Smooth muscle cell (in vitro differentiated cells): ENCODE data around the gene NUCB1. TPM values are rescaled to one million over a fixed set of nuclear protein-coding genes. Genes with fewer than 3 reads are reported as not detected.
"Not testable (repeated sequence)": the region's sequence is repeated elsewhere in the genome, so short reads cannot be mapped to it uniquely, and the experiment has no call there.

Experiments used
- DNase-seq: peaks from one replicate; lab custom pipeline; 2025; ENCODE audit not compliant: unreplicated experiment; lab: John Stamatoyannopoulos, UW
- H2AFZ ChIP-seq: fragments of 200-600 bp; sonication (generic); 2 replicates; pipeline ENCODE4 v1.6.0; 2016; ENCODE audit warnings: antibody characterized with exemption, low read depth, mild to moderate bottlenecking
- H3F3A ChIP-seq: fragments of 200-600 bp; sonication (generic); 2 replicates; pipeline ENCODE4 v1.6.0; 2017; ENCODE audit warnings: antibody characterized with exemption, low read depth
- H3K27ac ChIP-seq: fragments of 200-600 bp; sonication (generic); 2 replicates; pipeline ENCODE4 v1.5.1; 2016; ENCODE audit warnings: low read depth, mild to moderate bottlenecking
- H3K27me3 ChIP-seq: fragments of 200-600 bp; sonication (generic); 2 replicates; pipeline ENCODE4 v1.6.1; 2016; ENCODE audit warnings: low read depth, mild to moderate bottlenecking
- H3K36me3 ChIP-seq: fragments of 200-600 bp; sonication (generic); 2 replicates; pipeline ENCODE4 v1.5.1; 2016; ENCODE audit warnings: low read depth
- H3K4me1 ChIP-seq: fragments of 200-600 bp; sonication (generic); 2 replicates; pipeline ENCODE4 v1.5.1; 2016; ENCODE audit warnings: low read depth
- H3K4me2 ChIP-seq: fragments of 200-600 bp; sonication (generic); 2 replicates; pipeline ENCODE4 v1.6.0; 2016; ENCODE audit warnings: mild to moderate bottlenecking
- H3K4me3 ChIP-seq: fragments of 200-600 bp; sonication (generic); 2 replicates; pipeline ENCODE4 v1.5.1; 2016; ENCODE audit warnings: mild to moderate bottlenecking
- H3K79me2 ChIP-seq: fragments of 200-600 bp; sonication (generic); 2 replicates; pipeline ENCODE4 v1.6.0; 2016; ENCODE audit warnings: low read depth, mild to moderate bottlenecking
- H3K9ac ChIP-seq: fragments of 200-600 bp; sonication (generic); 2 replicates; pipeline ENCODE4 v1.6.0; 2016; ENCODE audit warnings: low read depth
- H3K9me3 ChIP-seq: fragments of 200-600 bp; sonication (generic); replicated peaks from 2 replicates; pipeline ENCODE4 v1.5.1; 2016; ENCODE audit warnings: low read depth
- H4K20me1 ChIP-seq: fragments of 200-600 bp; sonication (generic); 2 replicates; pipeline ENCODE4 v1.6.0; 2016; ENCODE audit warnings: low read depth
- CTCF ChIP-seq: fragments of 200-600 bp; sonication (generic); IDR thresholded peaks from 2 replicates; pipeline ENCODE4 v1.5.1; 2017; ENCODE audit warnings: borderline replicate concordance, mild to moderate bottlenecking, antibody characterized with exemption; ENCODE audit not compliant: insufficient read depth, poor library complexity, severe bottlenecking
- WGBS: methylation state at CpG from one replicate; pipeline ENCODE4 v1.1.7; 2016; ENCODE audit warnings: low lambda C conversion rate; 5-methylcytosine and 5-hydroxymethylcytosine counted together
- polyA plus RNA-seq: library from polyadenylated mRNA; unstranded; fragments of >200 nt; fragmentation: Nextera tagmentation; extraction: Ambion mirVana; gene quantifications from 2 replicates; pipeline ENCODE4 v1.2.1, GENCODE V29; 2016
- total RNA-seq: library from RNA; depleted of rRNA; stranded (reverse); fragments of >200 nt; gene quantifications from 2 replicates; pipeline ENCODE4 v1.2.3, GENCODE V29; 2014

Gene NUCB1
- total and polyA plus RNA-seq, 2 experiments from 2014 or later: 146 to 329 TPM

- H3K27ac ChIP-seq: peak overlapping the region; percentile 100
Observed at GRCh38 chr19:48878196-48879024, 21.7 kb upstream of the NUCB1 start.

GRCh38 chr19:48879025-48879637 lies 21.0 kb upstream of the NUCB1 start:
- H2AFZ ChIP-seq: no peak overlapping the region
- H4K20me1 ChIP-seq: peaks cover 45% of the 10 kb centered on the region
- no peak overlapping the region for H3K4me3 ChIP-seq
- H3K79me2 ChIP-seq: peaks cover 20% of the 10 kb centered on the region
- no peak overlapping the region for H3K9ac ChIP-seq
- H3K4me1 ChIP-seq: peaks cover 13% of the 10 kb centered on the region
- no peaks in the 10 kb centered on the region for H3K36me3 ChIP-seq
- peaks cover 36% of the 10 kb centered on the region for H3F3A ChIP-seq
- WGBS: 76% methylated on average over 13 of the region's 13 CpGs
- H3K27ac ChIP-seq: peak overlapping the region; percentile 100
- TF ChIP-seq CTCF: no peak
- H3K4me2 ChIP-seq: peak overlapping the region; percentile 17
- DNase-seq: no peak
- no peaks in the 10 kb centered on the region for H3K27me3 ChIP-seq
- no peaks in the 10 kb centered on the region for H3K9me3 ChIP-seq

More at GRCh38 chr19:48878196-48879024, 21.7 kb upstream of the NUCB1 start:
- peaks cover 27% of the 10 kb centered on the region for H3K79me2 ChIP-seq
- WGBS: 30% methylated on average over 11 of the region's 11 CpGs
- H3K4me3 ChIP-seq: no peak overlapping the region
- peaks cover 43% of the 10 kb centered on the region for H3F3A ChIP-seq
- H3K9ac ChIP-seq: no peak overlapping the region
- no peak for DNase-seq
- peaks cover 52% of the 10 kb centered on the region for H4K20me1 ChIP-seq
- peaks cover 13% of the 10 kb centered on the region for H3K4me1 ChIP-seq
- no peak overlapping the region for H2AFZ ChIP-seq
- no peak for TF ChIP-seq CTCF
- peak overlapping the region; percentile 17 for H3K4me2 ChIP-seq
- H3K36me3 ChIP-seq: no peaks in the 10 kb centered on the region
- no peaks in the 10 kb centered on the region for H3K9me3 ChIP-seq
- no peaks in the 10 kb centered on the region for H3K27me3 ChIP-seq

- WGBS: 84% methylated on average over 9 of the region's 9 CpGs
- peaks cover 13% of the 10 kb centered on the region for H3K4me1 ChIP-seq
- H4K20me1 ChIP-seq: peaks cover 39% of the 10 kb centered on the region
- peaks cover 30% of the 10 kb centered on the region for H3F3A ChIP-seq
- not testable (repeated sequence) for H3K36me3 ChIP-seq, H3K4me3 ChIP-seq, H3K27me3 ChIP-seq, H3K9me3 ChIP-seq, H2AFZ ChIP-seq, DNase-seq, H3K9ac ChIP-seq, H3K4me2 ChIP-seq
- peak overlapping the region; percentile 100 for H3K27ac ChIP-seq
- H3K79me2 ChIP-seq: peaks cover 14% of the 10 kb centered on the region
Observed at GRCh38 chr19:48879696-48880095, 20.4 kb upstream of the NUCB1 start.

GRCh38 chr19:48881741-48882657 lies 18.1 kb upstream of the NUCB1 start:
- 77% methylated on average over 30 of the region's 30 CpGs for WGBS

More at GRCh38 chr19:48881741-48882657, 18.1 kb upstream of the NUCB1 start:
- no peak overlapping the region for H3K9ac ChIP-seq
- peaks cover 16% of the 10 kb centered on the region for H4K20me1 ChIP-seq
- H3K36me3 ChIP-seq: no peaks in the 10 kb centered on the region
- peaks cover 14% of the 10 kb centered on the region for H3F3A ChIP-seq
- H3K27ac ChIP-seq: no peak overlapping the region
- H3K4me1 ChIP-seq: peaks cover 8% of the 10 kb centered on the region
- no peak overlapping the region for H2AFZ ChIP-seq
- no peak overlapping the region for H3K4me2 ChIP-seq
- no peaks in the 10 kb centered on the region for H3K79me2 ChIP-seq
- no peak overlapping the region for H3K4me3 ChIP-seq
- DNase-seq: no peak
- no peaks in the 10 kb centered on the region for H3K27me3 ChIP-seq
- no peak for TF ChIP-seq CTCF
- no peaks in the 10 kb centered on the region for H3K9me3 ChIP-seq
